ENCODE measurements around the gene GPR152. TPM values are rescaled to one million over a fixed set of nuclear protein-coding genes. Genes with fewer than 3 reads are reported as not detected.
A peak's percentile ranks its signal among the peaks of the same experiment; 100 is the strongest.
"Not testable (repeated sequence)": the region's sequence is repeated elsewhere in the genome, so short reads cannot be mapped to it uniquely, and the experiment has no call there.

The GPR152 gene
- total RNA-seq, 2 experiments from 2014 or later, result not detected

DNA sequence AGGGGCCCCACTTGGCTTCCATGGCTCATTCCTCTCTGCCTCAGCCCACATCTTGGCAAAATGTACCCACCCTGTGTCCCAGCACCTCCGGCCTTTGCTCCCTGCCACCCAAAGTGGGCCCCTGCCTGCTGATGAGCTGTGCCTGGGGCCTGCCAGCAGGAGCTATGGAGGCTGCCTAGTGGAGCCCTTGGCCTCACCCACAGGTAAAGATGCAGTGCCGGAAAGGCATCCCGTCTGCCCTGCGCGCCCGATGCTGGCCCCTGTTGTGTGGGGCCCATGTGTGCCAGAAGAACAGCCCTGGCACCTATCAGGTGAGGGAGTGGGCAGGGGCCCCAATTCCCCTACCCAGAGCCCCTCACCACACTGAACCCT is 47.3 kb downstream of the GPR152 start:
- no peaks in the 10 kb centered on the region for H3K9me3 Mint-ChIP-seq
- DNase-seq, result peak in 2 of 14 experiments; percentile 49 to 50
- H3K27ac Mint-ChIP-seq, result peak overlapping the region; percentile 98
- H3K36me3 Mint-ChIP-seq (ENCODE audit: low read depth), result peaks cover 61% of the 10 kb centered on the region
- ChIA-PET CTCF (interaction anchor here (1.0 to 5.3 kb wide), 5 partner anchors 8 to 64 kb away, joined by 3 to 46 read pairs (median 4); partner anchors contain the start of genes CARNS1 and TMEM134), POLR2A (interaction anchor here (1.0 to 7.1 kb wide), 13 partner anchors 8 to 117 kb away, joined by 3 to 353 read pairs (median 21); partner anchors contain the start of genes AIP, ANKRD13D, CABP4 and CARNS1)
- no peaks in the 10 kb centered on the region for H3K27me3 Mint-ChIP-seq
- peaks cover 73% of the 10 kb centered on the region for H3K4me1 Mint-ChIP-seq (ENCODE audit: low read depth)
- H3K4me1 ChIP-seq (ENCODE audit: insufficient read depth, low read length), result peaks cover 86% of the 10 kb centered on the region
- H3K4me3 ChIP-seq (ENCODE audit: low read length), result peak overlapping the region; percentile 100
- TF ChIP-seq CTCF (IDR thresholded peaks at IDR 0.05), result no peak
- H3K4me3 Mint-ChIP-seq, result peak overlapping the region; percentile 100
- ATAC-seq (ENCODE audit: poor library complexity), result no peak
- H3K27ac ChIP-seq (ENCODE audit: low read depth in 1 of 2, low read length in 2 of 2), result peak overlapping the region; percentile 72 to 84
- no peaks in the 10 kb centered on the region for H3K9me3 ChIP-seq (ENCODE audit: control insufficient read depth in 1 of 2, insufficient read depth in 1 of 2, low read length in 2 of 2)
- H3K36me3 ChIP-seq (ENCODE audit: insufficient read depth, low read length), result peaks cover 49% of the 10 kb centered on the region
- no peaks in the 10 kb centered on the region for H3K27me3 ChIP-seq (ENCODE audit: control insufficient read depth in 1 of 2, insufficient read depth in 2 of 2, low read length in 2 of 2)
- intact Hi-C loops (cut with DNase I, micrococcal nuclease), result loop anchor here in 1 of 2 experiments (2.0 kb wide), 1 partner anchor 16 kb away; no protein-coding TSS in a partner anchor

DNA sequence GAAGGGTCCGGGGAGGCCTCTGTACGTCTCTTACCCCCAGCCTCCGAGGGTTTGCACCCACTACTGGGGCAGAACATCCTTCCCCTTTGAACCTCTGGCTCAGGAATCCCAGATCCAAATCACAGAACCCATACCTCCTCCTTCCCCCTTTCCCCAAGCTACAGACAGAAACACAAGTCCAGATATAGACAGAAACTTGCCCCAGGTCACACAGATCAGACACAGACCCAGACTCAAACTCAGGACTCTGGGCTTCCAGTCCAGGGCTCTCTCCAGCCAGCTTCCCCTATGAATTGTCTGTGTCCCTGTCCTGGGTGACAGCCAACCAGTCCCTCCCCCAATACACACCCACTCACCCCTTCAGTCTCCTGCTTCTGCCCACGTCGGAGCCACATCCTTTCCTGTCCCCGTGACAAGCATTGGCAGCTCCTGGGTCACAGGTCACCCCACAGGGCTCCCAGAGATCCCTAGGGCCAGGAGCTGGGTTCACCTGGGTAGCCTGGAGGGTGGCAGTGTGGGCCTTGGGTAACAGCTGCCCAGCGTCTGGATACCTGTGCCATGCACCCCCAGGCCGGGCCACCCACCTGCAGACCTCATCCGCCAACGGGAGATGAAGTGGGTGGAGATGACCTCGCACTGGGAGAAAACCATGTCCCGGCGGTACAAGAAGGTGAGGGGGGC is 47.9 kb downstream of the GPR152 start:
- ChIA-PET POLR2A (interaction anchor here (0.9 to 7.1 kb wide), 20 partner anchors 8 to 1980 kb away, joined by 3 to 353 read pairs (median 8); partner anchors contain the start of genes AIP, ANKRD13D, CABP4 and CARNS1), CTCF (interaction anchor here (1.0 to 5.3 kb wide), 6 partner anchors 9 to 64 kb away, joined by 3 to 46 read pairs (median 4); partner anchors contain the start of genes CARNS1, PTPRCAP and TMEM134)
- Mint-ChIP-seq H3K36me3 (ENCODE audit: low read depth) (peaks cover 63% of the 10 kb centered on the region), H3K27ac (peak overlapping the region; percentile 98), H3K9me3 (no peaks in the 10 kb centered on the region), H3K27me3 (no peaks in the 10 kb centered on the region), H3K4me3 (peak overlapping the region; percentile 100), H3K4me1 (ENCODE audit: low read depth) (peaks cover 71% of the 10 kb centered on the region)
- H3K4me3 ChIP-seq (ENCODE audit: low read length), result peak overlapping the region; percentile 100
- no peak for TF ChIP-seq CTCF (IDR thresholded peaks at IDR 0.05)
- peaks cover 86% of the 10 kb centered on the region for H3K4me1 ChIP-seq (ENCODE audit: insufficient read depth, low read length)
- no peaks in the 10 kb centered on the region for H3K9me3 ChIP-seq (ENCODE audit: control insufficient read depth in 1 of 2, insufficient read depth in 1 of 2, low read length in 2 of 2)
- peak overlapping the region; percentile 72 to 84 for H3K27ac ChIP-seq (ENCODE audit: low read depth in 1 of 2, low read length in 2 of 2)
- intact Hi-C loops (cut with DNase I, micrococcal nuclease), result loop anchor here (2.0 to 5.0 kb wide), 2 partner anchors 16 to 103 kb away; partner anchors contain the start of genes CDK2AP2 (in 1 of the 2) and PITPNM1 (in 1 of the 2)
- peaks cover 48% of the 10 kb centered on the region for H3K36me3 ChIP-seq (ENCODE audit: insufficient read depth, low read length)
- ATAC-seq (ENCODE audit: poor library complexity) (no peak), DNase-seq (peak in 10 of 14 experiments; percentile 39 to 87 (median 56))
- H3K27me3 ChIP-seq (ENCODE audit: control insufficient read depth in 1 of 2, insufficient read depth in 2 of 2, low read length in 2 of 2), result no peaks in the 10 kb centered on the region

DNA sequence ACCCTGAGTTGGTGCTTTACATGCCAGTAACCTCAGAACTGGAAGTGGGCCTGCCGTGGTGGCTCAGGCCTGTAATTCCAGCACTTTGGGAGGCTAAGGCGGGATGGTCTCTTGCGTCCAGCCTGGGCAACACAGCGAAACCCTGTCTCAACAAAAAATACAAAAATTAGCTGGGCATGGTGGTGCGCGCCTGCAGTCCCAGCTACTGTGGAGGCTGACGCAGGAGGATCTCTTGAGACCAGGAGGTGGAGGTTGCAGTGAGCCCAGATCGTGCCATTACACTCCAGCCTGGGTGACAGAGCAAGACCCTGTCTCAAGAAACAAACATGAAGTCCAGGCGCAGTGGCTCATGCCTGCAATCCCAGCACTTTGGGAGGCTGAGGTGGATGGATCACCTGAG is 49.4 kb downstream of the GPR152 start:
- H3K36me3 Mint-ChIP-seq (ENCODE audit: low read depth), result peaks cover 56% of the 10 kb centered on the region
- intact Hi-C loops (cut with DNase I, micrococcal nuclease), result loop anchor here (1.0 to 5.0 kb wide), 5 partner anchors 14 to 104 kb away; partner anchors contain the start of genes AIP (in 1 of the 2), CDK2AP2 (in 1 of the 2), PITPNM1 (in 1 of the 2) and TMEM134 (in 1 of the 2)
- ChIA-PET POLR2A (interaction anchor here (0.9 to 7.1 kb wide), 25 partner anchors 10 to 1979 kb away, joined by 3 to 353 read pairs (median 8); partner anchors contain the start of genes AIP, ANKRD13D, CARNS1 and CORO1B), CTCF (interaction anchor here (1.4 to 5.3 kb wide), 4 partner anchors 14 to 80 kb away, joined by 5 to 46 read pairs (median 14); partner anchors contain the start of genes AIP, CARNS1 and PTPRCAP)
- H3K4me3 Mint-ChIP-seq, result peak overlapping the region; percentile 100
- not testable (repeated sequence) for DNase-seq; H3K27me3 Mint-ChIP-seq; H3K9me3 Mint-ChIP-seq; H3K9me3 ChIP-seq (ENCODE audit: control insufficient read depth in 1 of 2, insufficient read depth in 1 of 2, low read length in 2 of 2); ATAC-seq (ENCODE audit: poor library complexity); H3K27me3 ChIP-seq (ENCODE audit: control insufficient read depth in 1 of 2, insufficient read depth in 2 of 2, low read length in 2 of 2)
- H3K4me1 Mint-ChIP-seq (ENCODE audit: low read depth), result peaks cover 58% of the 10 kb centered on the region
- peak overlapping the region; percentile 98 for H3K27ac Mint-ChIP-seq
- H3K27ac ChIP-seq (ENCODE audit: low read depth in 1 of 2, low read length in 2 of 2), result peak overlapping the region; percentile 72 to 84
- H3K4me1 ChIP-seq (ENCODE audit: insufficient read depth, low read length), result peaks cover 86% of the 10 kb centered on the region
- H3K36me3 ChIP-seq (ENCODE audit: insufficient read depth, low read length), result peaks cover 52% of the 10 kb centered on the region
- H3K4me3 ChIP-seq (ENCODE audit: low read length), result peak overlapping the region; percentile 100

- intact Hi-C loops (cut with DNase I, micrococcal nuclease), result loop anchor here in 1 of 2 experiments (2.0 to 5.0 kb wide), 2 partner anchors 66 to 105 kb away; partner anchors contain the start of genes CDK2AP2, PITPNM1 and TMEM134
- ChIA-PET POLR2A (interaction anchor here (0.7 to 7.1 kb wide), 26 partner anchors 10 to 759 kb away, joined by 3 to 353 read pairs (median 7); partner anchors contain the start of genes AIP, CARNS1, CLCF1 and GPR152), CTCF (interaction anchor here (0.7 to 5.3 kb wide), 14 partner anchors 11 to 150 kb away, joined by 3 to 46 read pairs (median 6); partner anchors contain the start of genes AIP, CARNS1, CLCF1 and PTPRCAP)
- H3K4me3 ChIP-seq (ENCODE audit: low read length), result peak overlapping the region; percentile 51
- Mint-ChIP-seq H3K4me3 (peak overlapping the region; percentile 100), H3K36me3 (ENCODE audit: low read depth) (peaks cover 56% of the 10 kb centered on the region), H3K4me1 (ENCODE audit: low read depth) (peaks cover 57% of the 10 kb centered on the region), H3K27ac (peak overlapping the region; percentile 98)
- not testable (repeated sequence) for ATAC-seq (ENCODE audit: poor library complexity); H3K27me3 ChIP-seq (ENCODE audit: control insufficient read depth in 1 of 2, insufficient read depth in 2 of 2, low read length in 2 of 2); H3K9me3 ChIP-seq (ENCODE audit: control insufficient read depth in 1 of 2, insufficient read depth in 1 of 2, low read length in 2 of 2); H3K27me3 Mint-ChIP-seq; DNase-seq; H3K9me3 Mint-ChIP-seq
- peak overlapping the region; percentile 62 to 84 for H3K27ac ChIP-seq (ENCODE audit: low read depth in 1 of 2, low read length in 2 of 2)
- peaks cover 86% of the 10 kb centered on the region for H3K4me1 ChIP-seq (ENCODE audit: insufficient read depth, low read length)
- peaks cover 52% of the 10 kb centered on the region for H3K36me3 ChIP-seq (ENCODE audit: insufficient read depth, low read length)
Observed at GRCh38 chr11:67402192-67402839, 50.2 kb downstream of the GPR152 start.
